GM12878 (cell line): ENCODE data around the gene CILP. TPM values are rescaled to one million over a fixed set of nuclear protein-coding genes. Genes with fewer than 3 reads are reported as not detected.

Experiments used
- BHLHE40 ChIP-seq, 2 experiments: fragments of 450-650 bp in 1 of 2; IDR thresholded peaks; 2 replicates each; pipeline ENCODE4 v1.6.1; 2011 to 2017; ENCODE audit warnings: low read depth in 2 of 2, borderline replicate concordance in 1 of 2, improper control_type of control experiment in 1 of 2, low read length in 1 of 2, mild to moderate bottlenecking in 1 of 2
- FOS ChIP-seq: IDR thresholded peaks from 3 replicates; pipeline ENCODE4 v1.6.1; 2011; ENCODE audit warnings: borderline replicate concordance; ENCODE audit not compliant: insufficient read length; ENCODE audit errors: extremely low read depth
- FOXM1 ChIP-seq: IDR thresholded peaks from 2 replicates; pipeline ENCODE4 v1.6.1; 2012; ENCODE audit warnings: low read depth, mild to moderate bottlenecking, inconsistent platforms, low read length, moderate library complexity
- MEF2B ChIP-seq: fragments of 450-650 bp; IDR thresholded peaks from 2 replicates; pipeline ENCODE4 v1.6.1; 2018; ENCODE audit warnings: mild to moderate bottlenecking, moderate library complexity; ENCODE audit not compliant: partially characterized antibody, poor library complexity, severe bottlenecking
- NFYA ChIP-seq: IDR thresholded peaks from 2 replicates; pipeline ENCODE4 v1.6.1; 2011; ENCODE audit warnings: low read depth, mild to moderate bottlenecking, low read length, improper control_type of control experiment, borderline replicate concordance
- NRF1 ChIP-seq: conservative IDR thresholded peaks from 2 replicates; pipeline ENCODE4 v1.6.1; 2011; ENCODE audit warnings: mild to moderate bottlenecking, low read depth, low read length, improper control_type of control experiment
- RBBP5 ChIP-seq: fragments of 200-600 bp; sonication (generic); conservative IDR thresholded peaks from 2 replicates; pipeline ENCODE4 v1.6.1; 2016
- SREBF1 ChIP-seq: IDR thresholded peaks from 2 replicates; pipeline ENCODE4 v1.6.1; 2012; ENCODE audit warnings: mild to moderate bottlenecking, low read length
- TCF7 ChIP-seq: IDR thresholded peaks from 2 replicates; pipeline ENCODE4 v1.6.1; 2014; ENCODE audit warnings: antibody characterized with exemption, borderline replicate concordance
- ZNF622 ChIP-seq: fragments of 450-650 bp; IDR thresholded peaks from 2 replicates; pipeline ENCODE4 v1.6.1; 2017; ENCODE audit warnings: mild to moderate bottlenecking, inconsistent platforms
- polyA plus RNA-seq, 11 experiments: library from polyadenylated mRNA; depleted of rRNA in 4 of 11; unstranded in 6 of 11; stranded (reverse) in 5 of 11; fragments of >200 nt; fragmentation: Nextera tagmentation in 4 of 11; fragmentation: Illumina TruSeq in 1 of 11; extraction: Ambion mirVana in 4 of 11; extraction: Trizol in 1 of 11; gene quantifications; 1 replicate in 1 of 11; 2 replicates in 10 of 11; pipeline versions ENCODE4 v1.2.1 to v1.2.3, GENCODE V29; 2011 to 2016; ENCODE audit warnings: inconsistent platforms in 2 of 11, missing spikeins in 2 of 11, low read depth in 1 of 11
- total RNA-seq, 4 experiments: library from RNA; depleted of rRNA in 3 of 4; stranded (reverse); fragments of >200 nt in 3 of 4; fragmentation: Illumina TruSeq in 1 of 4; extraction: Trizol in 1 of 4; gene quantifications; 2 replicates each; pipeline versions ENCODE4 v1.2.1 to v1.2.3, GENCODE V29; 2013 to 2021
- TF ChIP-seq, protein P1 (sequence below): fragments of 450-650 bp; IDR thresholded peaks from 2 replicates; pipeline ENCODE4 v1.6.1; 2017; ENCODE audit warnings: antibody characterized with exemption, mild to moderate bottlenecking, moderate library complexity
- TF ChIP-seq, protein P2 (sequence below): fragments of 450-650 bp; conservative IDR thresholded peaks from 2 replicates; pipeline ENCODE4 v1.6.1; 2017; ENCODE audit warnings: mild to moderate bottlenecking, moderate library complexity
- TF ChIP-seq, protein P3 (sequence below): fragments of 450-650 bp; IDR thresholded peaks from 2 replicates; pipeline ENCODE4 v1.6.1; 2017; ENCODE audit warnings: mild to moderate bottlenecking, moderate library complexity
- TF ChIP-seq, protein P4 (sequence below): IDR thresholded peaks from 2 replicates; pipeline ENCODE4 v1.6.1; 2012; ENCODE audit warnings: mild to moderate bottlenecking, low read depth, low read length
- TF ChIP-seq, protein P5 (sequence below): IDR thresholded peaks from 2 replicates; pipeline ENCODE4 v1.6.1; 2012; ENCODE audit warnings: low read depth, low read length, improper control_type of control experiment

Gene CILP
- total and polyA plus RNA-seq, 10 of the 15 experiments (the other 5 are each of a cell fraction or from before 2014, with no cell fraction given): 0.03 to 0.06 (median 0.04) TPM; not detected in 4

DNA sequence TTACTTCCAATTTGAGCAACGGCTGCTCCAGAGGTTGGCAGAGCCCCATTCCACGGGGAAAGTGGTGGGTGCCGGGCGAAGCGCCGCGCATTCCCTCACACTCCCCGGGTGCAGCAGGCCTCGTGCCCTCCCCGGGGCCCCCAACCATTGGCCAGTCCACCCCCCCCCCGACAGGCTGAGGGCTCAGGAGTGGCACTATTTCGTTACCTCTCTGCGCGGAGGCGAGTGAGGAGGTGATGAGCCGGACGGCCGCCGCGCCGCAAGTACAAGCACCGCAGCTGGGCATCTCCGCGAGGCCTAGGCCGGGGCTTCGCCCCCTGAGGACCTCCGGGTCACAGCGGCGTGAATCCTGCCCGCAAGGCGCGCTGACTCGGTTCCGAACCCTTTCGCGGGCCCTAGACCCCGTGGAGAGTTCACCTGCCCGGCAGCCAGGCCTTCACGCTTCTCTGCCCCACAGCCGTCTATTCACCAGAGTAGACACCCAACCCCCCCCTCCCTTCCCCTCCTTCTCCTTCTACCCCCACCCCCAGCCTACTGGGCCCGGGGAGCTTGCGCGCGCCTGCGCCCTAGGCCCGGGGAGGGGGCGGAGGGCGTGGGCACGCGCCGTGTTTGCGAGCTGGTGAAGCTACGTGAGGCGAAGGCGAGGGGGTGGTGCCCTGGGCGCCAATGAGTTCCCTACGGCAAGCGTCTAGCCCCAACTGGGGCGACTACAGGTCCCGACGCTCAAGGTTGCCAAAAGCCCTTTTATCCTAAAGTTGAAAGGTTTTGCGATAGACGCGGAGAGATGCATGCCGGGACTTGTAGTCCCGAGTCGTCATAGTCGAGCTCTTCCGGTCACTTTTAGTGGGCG, 26.2 kb downstream of the CILP start, which contains the start of gene CLPX (continued):
- TF ChIP-seq, protein P1, sequence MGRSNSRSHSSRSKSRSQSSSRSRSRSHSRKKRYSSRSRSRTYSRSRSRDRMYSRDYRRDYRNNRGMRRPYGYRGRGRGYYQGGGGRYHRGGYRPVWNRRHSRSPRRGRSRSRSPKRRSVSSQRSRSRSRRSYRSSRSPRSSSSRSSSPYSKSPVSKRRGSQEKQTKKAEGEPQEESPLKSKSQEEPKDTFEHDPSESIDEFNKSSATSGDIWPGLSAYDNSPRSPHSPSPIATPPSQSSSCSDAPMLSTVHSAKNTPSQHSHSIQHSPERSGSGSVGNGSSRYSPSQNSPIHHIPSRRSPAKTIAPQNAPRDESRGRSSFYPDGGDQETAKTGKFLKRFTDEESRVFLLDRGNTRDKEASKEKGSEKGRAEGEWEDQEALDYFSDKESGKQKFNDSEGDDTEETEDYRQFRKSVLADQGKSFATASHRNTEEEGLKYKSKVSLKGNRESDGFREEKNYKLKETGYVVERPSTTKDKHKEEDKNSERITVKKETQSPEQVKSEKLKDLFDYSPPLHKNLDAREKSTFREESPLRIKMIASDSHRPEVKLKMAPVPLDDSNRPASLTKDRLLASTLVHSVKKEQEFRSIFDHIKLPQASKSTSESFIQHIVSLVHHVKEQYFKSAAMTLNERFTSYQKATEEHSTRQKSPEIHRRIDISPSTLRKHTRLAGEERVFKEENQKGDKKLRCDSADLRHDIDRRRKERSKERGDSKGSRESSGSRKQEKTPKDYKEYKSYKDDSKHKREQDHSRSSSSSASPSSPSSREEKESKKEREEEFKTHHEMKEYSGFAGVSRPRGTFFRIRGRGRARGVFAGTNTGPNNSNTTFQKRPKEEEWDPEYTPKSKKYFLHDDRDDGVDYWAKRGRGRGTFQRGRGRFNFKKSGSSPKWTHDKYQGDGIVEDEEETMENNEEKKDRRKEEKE: no peak
- TF ChIP-seq NFYA (no peak), BHLHE40 (IDR thresholded peaks at IDR 0.05; ENCODE audit: borderline replicate concordance in 1 of 2, low read depth in 2 of 2, low read length in 1 of 2) (peak; percentile 72 to 91), SREBF1 (peak; percentile 63; the same call in 1 of the 2 replicates), ZNF622 (no peak), FOXM1 (no peak), RBBP5 (no peak), TCF7 (peak; percentile 86; the same call in 1 of the 2 replicates), FOS (no peak), NRF1 (peak; percentile 56), MEF2B (peak; percentile 39)
- TF ChIP-seq, protein P2, sequence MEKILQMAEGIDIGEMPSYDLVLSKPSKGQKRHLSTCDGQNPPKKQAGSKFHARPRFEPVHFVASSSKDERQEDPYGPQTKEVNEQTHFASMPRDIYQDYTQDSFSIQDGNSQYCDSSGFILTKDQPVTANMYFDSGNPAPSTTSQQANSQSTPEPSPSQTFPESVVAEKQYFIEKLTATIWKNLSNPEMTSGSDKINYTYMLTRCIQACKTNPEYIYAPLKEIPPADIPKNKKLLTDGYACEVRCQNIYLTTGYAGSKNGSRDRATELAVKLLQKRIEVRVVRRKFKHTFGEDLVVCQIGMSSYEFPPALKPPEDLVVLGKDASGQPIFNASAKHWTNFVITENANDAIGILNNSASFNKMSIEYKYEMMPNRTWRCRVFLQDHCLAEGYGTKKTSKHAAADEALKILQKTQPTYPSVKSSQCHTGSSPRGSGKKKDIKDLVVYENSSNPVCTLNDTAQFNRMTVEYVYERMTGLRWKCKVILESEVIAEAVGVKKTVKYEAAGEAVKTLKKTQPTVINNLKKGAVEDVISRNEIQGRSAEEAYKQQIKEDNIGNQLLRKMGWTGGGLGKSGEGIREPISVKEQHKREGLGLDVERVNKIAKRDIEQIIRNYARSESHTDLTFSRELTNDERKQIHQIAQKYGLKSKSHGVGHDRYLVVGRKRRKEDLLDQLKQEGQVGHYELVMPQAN: no peak
- TF ChIP-seq, protein P3, sequence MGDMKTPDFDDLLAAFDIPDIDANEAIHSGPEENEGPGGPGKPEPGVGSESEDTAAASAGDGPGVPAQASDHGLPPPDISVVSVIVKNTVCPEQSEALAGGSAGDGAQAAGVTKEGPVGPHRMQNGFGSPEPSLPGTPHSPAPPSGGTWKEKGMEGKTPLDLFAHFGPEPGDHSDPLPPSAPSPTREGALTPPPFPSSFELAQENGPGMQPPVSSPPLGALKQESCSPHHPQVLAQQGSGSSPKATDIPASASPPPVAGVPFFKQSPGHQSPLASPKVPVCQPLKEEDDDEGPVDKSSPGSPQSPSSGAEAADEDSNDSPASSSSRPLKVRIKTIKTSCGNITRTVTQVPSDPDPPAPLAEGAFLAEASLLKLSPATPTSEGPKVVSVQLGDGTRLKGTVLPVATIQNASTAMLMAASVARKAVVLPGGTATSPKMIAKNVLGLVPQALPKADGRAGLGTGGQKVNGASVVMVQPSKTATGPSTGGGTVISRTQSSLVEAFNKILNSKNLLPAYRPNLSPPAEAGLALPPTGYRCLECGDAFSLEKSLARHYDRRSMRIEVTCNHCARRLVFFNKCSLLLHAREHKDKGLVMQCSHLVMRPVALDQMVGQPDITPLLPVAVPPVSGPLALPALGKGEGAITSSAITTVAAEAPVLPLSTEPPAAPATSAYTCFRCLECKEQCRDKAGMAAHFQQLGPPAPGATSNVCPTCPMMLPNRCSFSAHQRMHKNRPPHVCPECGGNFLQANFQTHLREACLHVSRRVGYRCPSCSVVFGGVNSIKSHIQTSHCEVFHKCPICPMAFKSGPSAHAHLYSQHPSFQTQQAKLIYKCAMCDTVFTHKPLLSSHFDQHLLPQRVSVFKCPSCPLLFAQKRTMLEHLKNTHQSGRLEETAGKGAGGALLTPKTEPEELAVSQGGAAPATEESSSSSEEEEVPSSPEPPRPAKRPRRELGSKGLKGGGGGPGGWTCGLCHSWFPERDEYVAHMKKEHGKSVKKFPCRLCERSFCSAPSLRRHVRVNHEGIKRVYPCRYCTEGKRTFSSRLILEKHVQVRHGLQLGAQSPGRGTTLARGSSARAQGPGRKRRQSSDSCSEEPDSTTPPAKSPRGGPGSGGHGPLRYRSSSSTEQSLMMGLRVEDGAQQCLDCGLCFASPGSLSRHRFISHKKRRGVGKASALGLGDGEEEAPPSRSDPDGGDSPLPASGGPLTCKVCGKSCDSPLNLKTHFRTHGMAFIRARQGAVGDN: no peak
- TF ChIP-seq, protein P4, sequence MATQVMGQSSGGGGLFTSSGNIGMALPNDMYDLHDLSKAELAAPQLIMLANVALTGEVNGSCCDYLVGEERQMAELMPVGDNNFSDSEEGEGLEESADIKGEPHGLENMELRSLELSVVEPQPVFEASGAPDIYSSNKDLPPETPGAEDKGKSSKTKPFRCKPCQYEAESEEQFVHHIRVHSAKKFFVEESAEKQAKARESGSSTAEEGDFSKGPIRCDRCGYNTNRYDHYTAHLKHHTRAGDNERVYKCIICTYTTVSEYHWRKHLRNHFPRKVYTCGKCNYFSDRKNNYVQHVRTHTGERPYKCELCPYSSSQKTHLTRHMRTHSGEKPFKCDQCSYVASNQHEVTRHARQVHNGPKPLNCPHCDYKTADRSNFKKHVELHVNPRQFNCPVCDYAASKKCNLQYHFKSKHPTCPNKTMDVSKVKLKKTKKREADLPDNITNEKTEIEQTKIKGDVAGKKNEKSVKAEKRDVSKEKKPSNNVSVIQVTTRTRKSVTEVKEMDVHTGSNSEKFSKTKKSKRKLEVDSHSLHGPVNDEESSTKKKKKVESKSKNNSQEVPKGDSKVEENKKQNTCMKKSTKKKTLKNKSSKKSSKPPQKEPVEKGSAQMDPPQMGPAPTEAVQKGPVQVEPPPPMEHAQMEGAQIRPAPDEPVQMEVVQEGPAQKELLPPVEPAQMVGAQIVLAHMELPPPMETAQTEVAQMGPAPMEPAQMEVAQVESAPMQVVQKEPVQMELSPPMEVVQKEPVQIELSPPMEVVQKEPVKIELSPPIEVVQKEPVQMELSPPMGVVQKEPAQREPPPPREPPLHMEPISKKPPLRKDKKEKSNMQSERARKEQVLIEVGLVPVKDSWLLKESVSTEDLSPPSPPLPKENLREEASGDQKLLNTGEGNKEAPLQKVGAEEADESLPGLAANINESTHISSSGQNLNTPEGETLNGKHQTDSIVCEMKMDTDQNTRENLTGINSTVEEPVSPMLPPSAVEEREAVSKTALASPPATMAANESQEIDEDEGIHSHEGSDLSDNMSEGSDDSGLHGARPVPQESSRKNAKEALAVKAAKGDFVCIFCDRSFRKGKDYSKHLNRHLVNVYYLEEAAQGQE: no peak
- TF ChIP-seq, protein P5, sequence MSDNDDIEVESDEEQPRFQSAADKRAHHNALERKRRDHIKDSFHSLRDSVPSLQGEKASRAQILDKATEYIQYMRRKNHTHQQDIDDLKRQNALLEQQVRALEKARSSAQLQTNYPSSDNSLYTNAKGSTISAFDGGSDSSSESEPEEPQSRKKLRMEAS: peak; percentile 62
